Stimulated activated CD8-positive, alpha-beta memory T cell treated with anti-CD3 and anti-CD28 coated beads, Interleukin-2, amount 100 ng/mL, for 1 hour (primary cell): ENCODE measurements around the gene MYBPC2.

Experiments
- DNase-seq, 2 donors: peaks; one replicate each; pipeline ENCODE4 v3.0.0-alpha.2; 2020; ENCODE audit warnings: low read depth in 2 of 2

MYBPC2 gene

DNA sequence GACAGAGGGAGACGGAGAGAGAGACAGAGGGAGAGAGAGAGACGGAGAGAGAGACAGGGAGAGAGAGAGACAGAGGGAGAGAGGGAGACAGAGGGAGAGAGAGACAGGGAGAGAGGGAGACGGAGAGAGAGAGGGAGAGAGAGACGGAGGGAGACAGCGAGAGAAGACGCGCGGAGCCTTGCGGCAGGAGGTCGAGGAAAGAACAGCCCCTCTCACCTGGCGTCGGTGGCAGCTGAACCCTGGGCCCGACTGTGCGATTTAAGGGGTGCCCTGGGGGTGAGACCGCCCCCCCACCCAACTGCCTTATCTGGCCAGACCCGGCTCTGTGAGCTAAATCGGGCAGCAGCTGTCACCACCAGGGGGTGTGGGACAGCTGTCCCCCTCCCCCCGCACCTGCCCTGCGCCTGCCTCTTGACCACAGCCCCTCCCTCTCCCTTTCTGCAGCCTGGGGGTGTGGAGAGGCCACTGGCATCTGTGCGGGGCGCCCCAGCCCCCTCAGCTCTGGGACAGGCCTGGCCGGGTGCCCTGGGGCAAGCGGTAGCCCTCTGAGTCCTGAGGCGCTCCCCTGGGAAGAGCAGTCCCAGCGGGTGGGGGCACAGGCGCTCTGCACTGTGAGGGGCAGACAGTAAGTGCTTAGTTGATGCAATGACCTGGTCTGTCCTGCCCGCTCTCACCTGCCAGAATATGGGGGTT lies 67.5 kb downstream of the MYBPC2 start:
- DNase-seq = no peak

DNA sequence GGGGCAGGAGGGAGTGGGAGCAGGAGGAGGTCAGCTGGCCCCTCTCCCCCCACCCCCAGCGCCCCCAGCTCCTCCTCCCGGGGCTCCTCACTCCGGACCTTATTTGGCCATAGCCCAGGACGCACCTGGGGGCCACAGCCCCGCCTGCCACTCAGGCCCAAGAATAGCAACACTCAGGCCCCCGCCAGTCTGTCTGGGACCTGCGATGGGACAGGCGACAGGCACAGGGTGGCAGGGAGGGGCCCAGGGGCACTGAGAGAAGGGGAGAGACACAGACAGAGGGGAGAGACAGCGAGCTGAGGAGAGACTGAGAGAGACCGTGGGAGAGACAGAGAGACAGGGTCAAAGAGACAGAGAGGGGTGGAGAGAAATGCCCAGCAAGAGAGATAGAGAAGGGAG lies 68.1 kb downstream of the MYBPC2 start:
- no peak for DNase-seq

DNA sequence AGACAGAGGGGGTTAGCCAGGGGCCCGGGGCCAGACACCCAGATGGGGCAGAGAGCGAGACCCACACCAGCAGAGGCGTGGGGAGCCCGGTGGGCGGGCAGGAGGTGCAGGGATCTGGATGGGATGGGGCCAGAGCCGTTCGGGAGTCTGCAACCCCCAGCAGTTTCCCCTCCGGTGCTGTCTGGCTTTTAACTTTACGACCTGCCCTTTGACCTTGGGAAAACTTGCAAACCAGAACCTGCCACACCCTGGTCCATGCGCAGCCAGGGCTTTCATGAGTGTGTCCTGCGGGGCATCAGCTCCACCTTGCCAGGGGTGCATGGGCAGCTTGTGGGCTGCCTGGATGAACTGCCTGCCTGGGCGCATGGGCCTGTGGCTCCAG lies 68.5 kb downstream of the MYBPC2 start:
- no peak for DNase-seq

DNA sequence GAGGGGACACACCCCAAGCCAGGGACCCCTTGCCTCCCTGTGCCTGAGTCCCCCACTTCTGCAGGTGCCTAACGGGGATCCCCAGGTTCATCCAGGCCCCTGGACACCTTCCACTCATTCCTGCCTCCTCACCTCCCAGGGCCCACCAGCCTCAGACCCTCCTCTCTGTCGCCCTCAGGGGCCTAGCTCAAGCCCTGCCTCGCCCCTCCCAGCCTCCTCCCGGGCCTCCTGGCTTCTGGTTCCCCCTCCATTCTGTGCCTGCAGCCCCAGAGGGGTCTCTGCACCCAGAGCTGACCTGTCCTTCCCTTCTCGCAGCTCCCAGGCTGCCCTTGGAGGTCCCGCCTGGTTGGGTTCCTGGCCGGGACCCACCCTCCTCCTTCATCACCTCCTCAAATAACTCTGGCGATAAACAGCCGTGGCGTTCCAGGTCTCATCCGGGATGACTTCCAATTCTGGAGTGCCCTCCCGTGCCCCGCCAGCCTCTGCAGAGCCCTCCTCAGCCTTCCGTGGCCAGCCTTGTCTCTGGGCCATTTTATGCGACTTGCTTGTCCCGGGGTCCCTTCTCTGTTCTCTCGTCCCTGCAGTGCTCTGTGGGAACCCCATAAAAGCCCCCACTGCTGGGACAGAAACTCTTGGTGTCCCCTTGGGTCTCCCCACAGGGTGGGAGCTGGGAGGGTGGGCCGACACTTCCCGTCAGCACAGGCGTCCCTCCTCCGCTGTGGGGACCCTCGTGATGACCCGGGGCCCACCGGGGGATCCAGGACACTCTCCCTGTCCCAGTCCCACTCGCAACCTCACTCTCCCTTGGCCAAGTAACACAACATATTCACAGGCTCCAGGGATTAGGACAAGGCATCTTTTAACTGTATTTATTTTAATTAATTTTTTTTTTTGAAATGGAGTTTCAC lies 69.1 kb downstream of the MYBPC2 start:
- DNase-seq = no peak

DNA sequence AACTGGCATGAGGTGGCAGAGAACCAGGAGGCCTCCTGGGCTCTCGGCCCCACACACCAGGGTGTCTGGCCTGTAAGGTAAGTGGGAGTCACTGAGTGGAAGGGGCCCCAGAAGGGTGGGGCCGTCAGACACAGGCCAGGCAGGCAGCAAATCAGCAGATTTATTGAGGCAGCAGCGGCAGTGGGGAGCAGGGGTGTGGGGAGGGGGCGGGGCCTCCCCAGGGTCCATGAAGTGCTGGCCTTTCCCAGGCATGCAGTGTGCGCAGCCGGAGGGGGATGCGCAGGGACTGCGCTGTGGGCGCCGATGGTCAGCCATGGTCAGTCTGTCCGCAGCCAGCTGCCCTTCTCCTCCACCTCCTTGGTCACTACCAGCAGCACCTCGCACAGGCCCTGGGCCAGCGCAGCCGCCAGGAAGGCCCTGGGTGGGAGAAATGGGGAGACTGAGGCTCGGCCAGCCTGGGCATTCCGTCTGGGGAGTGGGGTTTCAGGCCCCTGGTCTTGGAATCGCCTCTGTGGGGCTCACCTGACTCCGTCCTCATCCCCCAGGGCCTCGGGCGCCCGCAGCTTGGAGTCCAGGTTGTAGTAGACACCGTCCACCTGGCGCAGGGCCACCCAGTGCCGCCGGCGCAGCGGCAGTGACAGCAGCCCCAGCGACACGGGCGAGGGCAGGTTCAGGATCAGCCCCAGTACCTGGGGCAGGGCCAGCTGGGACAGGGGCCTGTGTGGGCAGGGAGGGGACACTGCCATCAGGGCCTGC lies 73.3 kb downstream of the MYBPC2 start:
- DNase-seq = no peak

DNA sequence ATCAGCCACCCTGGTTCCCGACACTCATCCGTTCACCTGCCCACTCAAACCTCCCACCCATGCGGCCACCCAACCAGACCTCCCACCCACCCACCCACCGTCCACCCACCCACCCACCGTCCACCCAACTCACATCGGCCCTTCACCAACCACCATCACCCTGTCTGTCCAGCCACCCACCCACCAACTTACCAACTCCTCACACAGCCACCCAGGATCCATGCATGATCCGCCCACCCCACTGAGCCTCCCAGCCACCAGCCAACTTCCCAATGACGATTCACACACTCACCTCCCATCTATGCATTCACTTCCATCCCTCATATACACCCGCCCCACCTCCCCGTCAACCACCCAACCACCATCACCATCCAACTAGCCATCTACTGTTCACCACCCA lies 74.0 kb downstream of the MYBPC2 start:
- no peak for DNase-seq

DNA sequence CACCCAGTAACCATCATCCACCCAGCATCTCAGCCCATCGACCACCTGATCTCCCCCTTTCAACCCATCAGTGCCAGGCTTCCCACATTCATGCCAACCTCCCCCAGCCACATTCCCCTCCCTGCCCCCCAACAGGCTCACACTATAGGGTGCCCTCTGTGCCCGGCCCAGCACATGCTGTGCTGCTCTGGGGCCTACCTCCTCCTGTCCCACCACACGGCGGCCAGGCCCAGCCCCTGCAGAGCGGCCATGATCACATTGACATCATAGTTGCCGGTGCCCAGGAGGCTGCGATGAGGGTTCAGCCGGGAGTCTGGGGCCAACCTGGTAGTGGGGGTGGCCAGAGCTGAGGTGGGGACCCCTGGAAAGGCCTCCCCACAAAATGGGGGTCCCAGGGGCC lies 74.7 kb downstream of the MYBPC2 start:
- no peak for DNase-seq

DNA sequence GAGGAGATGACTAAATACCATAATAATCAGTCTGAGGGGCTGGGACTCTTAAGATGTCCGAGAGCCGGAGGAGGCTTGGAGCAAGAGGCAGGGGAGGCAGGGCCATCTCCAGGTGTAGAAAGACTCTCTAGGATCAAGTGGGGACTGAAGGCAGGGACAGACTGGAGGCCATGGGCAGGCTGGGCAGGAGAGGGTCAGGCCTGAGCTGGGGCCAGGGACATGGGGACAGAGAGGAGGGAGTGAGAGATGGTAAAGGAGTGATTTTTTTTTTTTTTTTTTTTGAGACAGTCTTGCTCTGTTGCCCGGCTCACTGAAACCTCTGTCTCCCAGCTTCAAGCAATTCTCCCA lies 76.1 kb downstream of the MYBPC2 start:
- DNase-seq = no peak

DNA sequence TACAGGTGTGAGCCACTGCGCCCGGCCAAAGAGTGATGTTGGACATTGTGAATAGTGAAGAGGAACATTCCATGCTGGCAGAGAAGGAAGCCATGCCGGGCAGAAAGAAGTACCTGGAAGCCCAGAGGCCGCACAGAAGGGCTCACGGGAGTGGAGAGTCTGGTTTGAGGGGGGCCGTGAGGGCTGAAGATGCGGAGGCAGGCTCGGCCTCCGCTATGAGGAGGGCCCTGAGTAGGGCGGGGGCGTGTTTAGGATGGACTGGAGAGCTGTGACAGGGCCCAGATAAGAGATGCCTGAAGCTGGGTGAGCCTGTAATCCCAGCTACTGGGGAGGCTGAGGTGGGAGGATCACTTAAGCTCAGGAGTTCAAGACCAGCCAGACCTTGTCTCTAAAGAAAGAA lies 76.7 kb downstream of the MYBPC2 start:
- no peak for DNase-seq

DNA sequence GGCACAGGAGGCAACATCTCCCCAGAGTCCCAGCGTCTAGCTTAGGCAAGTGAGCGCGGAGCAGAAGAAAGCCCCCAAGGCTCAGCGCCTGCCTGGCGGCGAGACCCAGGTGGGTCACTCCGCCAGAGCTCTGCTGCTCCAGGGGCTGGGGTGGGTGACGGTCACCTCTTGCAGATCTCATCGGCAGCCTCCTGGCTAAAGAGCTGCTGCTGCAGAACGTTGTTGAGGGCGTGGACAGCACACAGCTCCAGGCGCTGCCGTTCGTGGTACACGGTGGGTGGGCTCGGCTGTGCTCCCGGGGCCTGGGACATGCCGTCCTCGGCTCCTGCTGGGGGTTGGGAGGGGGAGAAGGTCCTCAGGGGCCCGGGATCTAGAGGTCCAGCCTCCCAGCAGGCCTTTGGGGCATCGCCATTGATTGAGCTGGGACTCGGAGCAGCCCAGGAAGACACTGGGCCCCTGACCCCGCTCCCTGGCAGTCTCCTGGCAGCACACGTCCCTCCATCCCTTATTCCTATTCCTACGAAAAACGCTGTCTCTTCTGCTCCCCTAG lies 77.5 kb downstream of the MYBPC2 start:
- DNase-seq = no peak

DNA sequence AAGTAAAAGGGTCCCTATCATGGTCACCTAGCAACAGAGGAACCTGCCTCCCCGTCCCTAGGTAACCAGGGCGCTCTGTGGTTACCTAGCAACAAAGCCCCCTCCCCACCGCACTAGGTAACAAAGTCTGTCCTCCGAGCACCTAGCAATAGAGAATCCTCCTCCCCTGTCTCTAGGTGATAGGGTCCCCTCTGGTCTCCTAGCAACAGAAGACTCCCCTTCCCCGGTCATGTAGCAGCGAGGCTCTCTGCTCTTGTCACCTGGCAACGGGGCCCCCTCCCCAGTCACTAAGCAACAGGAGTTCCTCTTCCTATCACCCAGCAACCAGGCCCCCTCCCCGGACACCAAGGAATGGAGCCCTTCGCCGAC lies 78.0 kb downstream of the MYBPC2 start:
- no peak for DNase-seq

DNA sequence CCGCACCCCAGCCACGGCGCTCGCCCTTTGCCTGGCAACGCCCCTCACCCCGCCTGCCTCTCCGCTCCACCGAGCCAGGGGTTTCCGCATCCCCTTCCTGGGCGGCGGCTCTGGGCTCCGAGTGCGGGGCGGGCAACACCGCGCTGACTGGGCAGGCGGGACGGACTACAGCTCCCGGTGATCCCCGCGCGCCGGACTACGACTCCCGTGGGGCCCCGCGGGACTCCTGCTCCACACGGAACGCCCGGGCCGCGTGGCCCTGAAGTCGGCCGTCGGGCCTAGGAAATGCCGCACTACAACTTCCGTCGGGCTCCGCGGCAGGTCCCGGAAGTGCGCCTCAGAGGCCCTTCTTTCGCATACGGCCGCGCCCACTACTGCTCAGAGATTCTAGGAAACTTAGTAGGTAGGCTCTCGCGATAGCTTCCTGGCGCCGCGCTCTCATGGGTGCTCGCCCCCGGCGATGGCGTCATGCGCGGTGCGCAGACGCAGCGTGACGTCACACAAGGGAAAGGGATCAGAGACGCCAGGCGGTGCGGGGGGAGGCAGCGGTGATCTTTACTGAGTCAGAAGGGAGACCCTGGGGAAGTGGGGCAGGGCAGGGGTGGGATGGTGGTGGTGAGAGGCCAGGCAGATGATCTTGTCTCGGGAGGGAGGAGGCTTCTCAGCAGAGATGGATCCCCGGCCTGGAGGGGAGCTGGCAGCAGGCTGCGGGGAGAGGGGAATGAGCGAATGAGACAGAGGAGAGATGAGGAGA lies 78.6 kb downstream of the MYBPC2 start, which contains the start of gene JOSD2:
JOSD2 (minus strand) TSS at position 123 of the 754 bp plus-strand sequence. CDS start 760 bp downstream, outside the sequence.
- peak; percentile 90 to 93 for DNase-seq

DNA sequence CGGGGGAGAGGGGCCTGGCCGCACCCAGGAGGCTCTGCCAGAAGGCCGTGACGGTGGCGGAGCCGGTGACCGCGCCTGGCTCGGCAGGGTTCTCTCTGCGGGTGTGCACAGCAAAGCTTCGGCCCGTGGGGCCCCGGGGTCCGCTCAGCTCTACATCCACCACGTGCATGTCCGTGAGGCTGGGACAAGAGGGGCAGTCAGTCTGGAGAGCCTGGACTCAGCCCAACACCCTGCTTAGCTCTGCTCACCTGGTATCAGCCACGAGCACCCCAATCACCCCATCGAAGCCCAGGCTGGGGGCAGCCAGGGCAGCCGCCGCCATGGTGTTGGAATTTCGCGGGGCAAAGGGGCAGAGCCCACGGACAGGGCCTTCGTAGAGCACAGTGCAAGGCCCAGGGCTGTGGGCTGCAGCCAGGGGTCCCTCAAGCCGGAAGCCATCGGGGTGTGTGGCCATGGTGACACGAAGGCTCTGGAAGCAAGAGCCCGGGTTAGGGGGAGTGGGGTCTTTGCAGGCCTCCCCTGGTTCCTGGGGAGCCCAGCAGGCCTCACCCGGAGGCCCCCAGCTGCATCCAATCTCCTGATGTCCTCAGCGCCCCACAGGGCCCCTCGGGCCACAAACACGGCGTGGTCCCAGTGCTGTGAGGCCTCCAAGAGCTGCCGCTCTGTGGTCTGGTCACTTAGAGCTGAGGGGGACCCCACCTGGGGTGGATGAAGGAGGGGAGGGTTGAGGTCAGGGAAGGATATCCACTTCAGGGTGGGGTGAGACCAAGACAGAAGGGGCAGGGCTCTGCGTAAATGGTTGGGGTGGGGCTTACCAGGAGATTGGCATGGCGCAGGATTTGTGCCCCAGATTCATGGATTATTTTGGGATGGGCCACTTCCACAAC lies 79.7 kb downstream of the MYBPC2 start:
- no peak for DNase-seq

DNA sequence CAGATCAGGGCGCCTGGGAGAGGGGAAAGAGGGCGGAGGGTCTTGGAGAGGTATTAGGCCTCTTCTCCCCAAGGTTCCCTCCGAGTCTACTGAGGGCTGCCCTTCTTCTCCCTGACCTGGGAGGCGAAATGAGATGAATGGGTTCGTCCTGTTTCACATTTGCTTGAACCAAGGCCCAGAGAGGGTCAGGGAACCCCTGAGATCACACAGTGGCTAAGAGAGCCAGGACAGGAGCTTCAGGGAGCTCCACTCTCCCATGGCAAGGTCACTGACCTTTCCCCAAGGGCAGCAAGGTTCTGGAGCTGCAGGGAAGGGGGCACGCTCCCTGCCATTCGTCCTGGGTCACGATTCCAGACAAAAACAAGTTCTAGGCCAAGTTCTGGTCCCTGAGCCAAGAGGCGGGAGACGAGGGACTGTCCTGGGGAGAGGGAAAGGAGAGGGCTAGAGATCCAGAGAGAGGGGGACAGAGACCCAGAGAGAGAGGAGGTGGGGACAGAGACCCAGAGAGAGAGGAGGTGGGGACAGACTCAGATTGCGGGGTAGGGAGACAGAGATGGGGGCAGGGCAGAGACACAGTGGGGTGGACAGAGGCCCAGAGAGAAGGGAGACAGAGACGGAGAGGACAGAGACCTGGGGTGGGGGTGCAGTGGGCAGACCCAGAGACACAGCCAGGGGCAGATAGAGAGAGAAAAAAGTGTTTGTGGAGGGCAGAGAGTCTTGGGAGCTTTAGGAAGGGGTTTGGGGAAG lies 80.5 kb downstream of the MYBPC2 start:
- DNase-seq = no peak

DNA sequence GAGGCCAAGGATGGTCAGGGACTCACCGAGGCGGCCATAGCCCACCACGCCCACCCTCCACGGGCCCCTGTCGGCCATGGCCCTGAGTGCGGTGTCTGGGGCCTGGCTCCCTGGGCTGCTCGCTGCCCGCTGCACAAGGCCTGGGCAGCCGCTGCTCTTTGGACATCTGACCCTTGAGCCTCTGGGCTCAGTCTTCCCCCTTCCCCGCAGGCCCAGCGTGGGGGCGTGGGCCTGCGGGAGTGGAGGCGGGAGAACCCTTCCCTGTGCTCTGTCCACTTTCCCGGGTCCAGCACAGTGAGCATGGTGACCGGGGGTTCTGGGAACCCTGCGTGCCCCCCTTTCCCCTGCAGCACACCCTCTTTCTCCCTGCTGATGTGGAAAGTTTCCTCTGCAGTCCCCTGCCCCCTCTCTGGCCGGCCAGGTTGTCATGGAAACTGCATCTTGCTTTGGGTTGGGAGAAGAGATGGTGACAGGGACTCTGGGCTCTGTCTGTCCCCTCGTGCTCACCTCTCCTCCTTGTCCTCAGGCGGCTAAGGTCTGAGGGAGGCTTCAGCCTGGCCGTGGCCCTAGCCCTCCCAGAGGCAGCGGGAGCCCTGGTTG lies 81.2 kb downstream of the MYBPC2 start, which contains the start of gene ASPDH:
ASPDH (minus strand) TSS at position 168 of the 600 bp plus-strand sequence; CDS start at position 78, 90 bp downstream.
- no peak for DNase-seq

DNA sequence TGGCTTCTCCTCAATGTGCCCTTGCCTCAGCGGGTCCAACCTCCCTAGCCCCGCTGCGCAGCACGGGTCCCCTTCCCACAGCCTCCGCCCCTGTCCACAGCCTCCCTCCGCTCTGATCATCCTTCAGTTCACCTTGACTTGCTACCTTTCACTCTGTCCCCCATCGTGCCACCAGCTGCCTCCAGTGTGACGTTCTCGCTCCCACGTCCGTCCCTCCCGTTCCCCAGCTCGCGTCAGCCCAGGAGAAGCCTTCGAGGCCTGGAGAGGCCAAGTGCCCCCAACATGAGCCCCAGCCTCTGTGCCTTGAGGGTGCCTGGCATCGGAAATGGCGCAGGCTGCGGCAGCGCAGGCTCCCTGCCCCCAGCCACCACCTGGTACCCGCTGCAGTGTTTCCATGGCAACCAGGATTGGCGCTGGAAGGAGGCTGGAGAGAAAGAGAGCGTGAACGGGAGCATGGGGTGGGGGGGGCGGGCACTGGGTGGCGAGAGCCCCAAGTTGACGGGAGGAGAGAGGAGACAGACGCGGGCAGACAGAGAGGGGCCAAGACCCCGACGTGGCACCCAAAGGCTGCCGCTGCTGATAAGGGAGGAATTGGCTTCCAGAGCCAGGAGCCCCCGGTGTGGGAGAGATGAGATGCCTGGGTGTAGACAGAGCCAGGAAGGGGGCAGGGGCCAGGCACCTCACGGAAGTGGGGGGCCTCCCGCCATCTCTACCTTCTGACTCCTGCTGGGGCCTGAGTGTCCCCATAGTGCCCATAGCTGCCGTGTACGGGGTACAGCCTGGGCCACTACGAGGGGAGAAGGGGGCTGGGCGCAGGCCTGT lies 81.9 kb downstream of the MYBPC2 start:
- no peak for DNase-seq

DNA sequence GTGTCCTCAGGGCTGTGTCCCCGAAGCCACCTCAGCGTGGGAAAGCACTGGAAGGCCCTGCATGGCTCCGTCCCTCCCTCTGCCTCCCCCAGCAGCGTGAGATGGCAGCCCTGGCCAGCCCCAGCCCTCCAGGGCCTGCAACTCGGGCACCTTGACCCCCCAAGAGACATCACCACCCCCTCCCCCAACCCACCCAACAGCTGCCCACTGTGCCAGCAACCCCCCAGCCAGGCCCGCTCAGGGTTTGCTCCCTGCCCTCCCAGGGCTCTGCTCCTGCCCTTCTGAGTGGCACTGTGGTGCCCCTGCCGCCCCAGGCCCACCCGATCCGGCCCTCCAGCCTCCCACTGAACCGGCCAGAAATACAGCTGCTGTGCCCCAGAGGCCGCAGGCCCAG lies 82.5 kb downstream of the MYBPC2 start:
- no peak for DNase-seq
